ENCODE data around the gene HERC4. TPM values are rescaled to one million over a fixed set of nuclear protein-coding genes. Genes with fewer than 3 reads are reported as not detected.
A peak's percentile ranks its signal among the peaks of the same experiment; 100 is the strongest.

HERC4 gene
- total RNA-seq, 2 experiments from 2014 or later, result 39.5 to 50.8 TPM

DNA sequence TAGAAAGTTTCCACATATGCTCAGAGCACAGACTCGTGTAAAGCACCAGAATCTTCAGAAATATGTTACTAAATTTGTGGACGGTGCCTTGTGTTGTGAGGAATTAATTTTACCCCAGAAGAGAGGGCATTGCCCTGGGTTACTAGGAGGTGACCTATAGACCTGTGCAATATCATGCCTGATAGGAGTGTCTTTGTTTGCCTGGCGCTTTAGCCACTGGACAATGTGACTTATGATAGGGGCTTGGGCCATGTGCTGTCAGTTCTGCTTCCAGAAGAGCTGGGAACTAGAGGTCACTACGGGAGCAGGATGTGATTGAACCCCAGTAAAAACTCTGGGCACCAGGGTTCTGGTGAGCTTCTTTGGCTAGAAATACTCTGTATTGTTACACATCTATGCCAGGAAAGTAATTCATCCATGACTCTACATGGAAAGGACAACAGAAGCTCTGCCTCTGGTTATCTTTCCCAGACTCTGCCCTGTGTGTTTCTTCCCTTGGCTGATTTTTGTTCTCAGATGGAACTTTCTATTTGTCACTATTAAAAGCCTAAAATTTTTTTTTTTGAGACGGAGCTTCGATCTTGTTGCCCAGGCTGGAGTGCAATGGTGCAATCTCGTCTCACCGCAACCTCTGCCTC, 115.1 kb downstream of the HERC4 start:
- no peak for ATAC-seq
- Mint-ChIP-seq H3K9me3 (ENCODE audit: low read depth) (no peaks in the 10 kb centered on the region), H3K4me1 (no peaks in the 10 kb centered on the region), H3K4me3 (no peak overlapping the region), H3K27ac (no peak overlapping the region), H3K27me3 (no peaks in the 10 kb centered on the region), H3K36me3 (ENCODE audit: low read depth) (peaks cover 17% of the 10 kb centered on the region)
- intact Hi-C loops (cut with DNase I, micrococcal nuclease), result no loop called here
- POLR2A ChIA-PET, result interaction anchor here (0.6 kb wide), 1 partner anchor 388 kb away, joined by 3 read pairs; no protein-coding TSS in a partner anchor
- no peak for DNase-seq
- CTCF ChIA-PET, result interaction anchor here (0.5 to 1.7 kb wide), 2 partner anchors 196 to 591 kb away, joined by 5 to 7 read pairs; no protein-coding TSS in a partner anchor

- CTCF ChIA-PET, result no interaction called here
- Mint-ChIP-seq H3K4me1 (no peaks in the 10 kb centered on the region), H3K27ac (no peak overlapping the region), H3K27me3 (no peaks in the 10 kb centered on the region), H3K9me3 (ENCODE audit: low read depth) (no peaks in the 10 kb centered on the region), H3K36me3 (ENCODE audit: low read depth) (peaks cover 25% of the 10 kb centered on the region), H3K4me3 (no peak overlapping the region)
- ATAC-seq (no peak), DNase-seq (no peak)
- intact Hi-C loops (cut with DNase I, micrococcal nuclease), result no loop called here
- POLR2A ChIA-PET, result no interaction called here
These were observed 119.5 kb downstream of the HERC4 start for GRCh38 chr10:67955614-67956013.

DNA sequence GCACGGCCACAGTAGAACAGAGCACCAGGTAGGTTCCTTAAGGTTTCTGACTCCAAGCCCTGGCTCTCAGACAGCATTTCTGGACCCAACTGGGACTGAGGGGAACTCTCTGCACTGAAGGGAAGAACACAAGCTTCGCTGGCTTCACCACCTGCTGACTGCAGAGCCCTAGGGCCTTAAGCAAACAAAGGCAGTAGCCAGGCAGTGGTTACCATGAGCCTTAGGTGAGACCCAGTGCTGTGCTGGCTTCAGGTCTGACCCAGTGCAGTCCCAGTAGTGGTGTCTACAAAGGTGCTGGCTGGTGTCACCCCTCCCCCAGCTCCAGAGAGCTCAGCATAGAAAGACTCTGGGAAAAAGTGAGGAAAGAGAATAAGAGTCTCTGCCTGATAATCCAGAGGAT, 131.2 kb downstream of the HERC4 start:
- intact Hi-C loops (cut with DNase I, micrococcal nuclease), result no loop called here
- ChIA-PET CTCF (no interaction called here), POLR2A (no interaction called here)
- peaks cover 40% of the 10 kb centered on the region for H3K36me3 Mint-ChIP-seq (ENCODE audit: low read depth)
- H3K27ac Mint-ChIP-seq, result no peak overlapping the region
- no peak for ATAC-seq
- no peaks in the 10 kb centered on the region for H3K9me3 Mint-ChIP-seq (ENCODE audit: low read depth)
- DNase-seq, result no peak
- no peak overlapping the region for H3K4me3 Mint-ChIP-seq
- no peaks in the 10 kb centered on the region for H3K27me3 Mint-ChIP-seq
- no peaks in the 10 kb centered on the region for H3K4me1 Mint-ChIP-seq

DNA sequence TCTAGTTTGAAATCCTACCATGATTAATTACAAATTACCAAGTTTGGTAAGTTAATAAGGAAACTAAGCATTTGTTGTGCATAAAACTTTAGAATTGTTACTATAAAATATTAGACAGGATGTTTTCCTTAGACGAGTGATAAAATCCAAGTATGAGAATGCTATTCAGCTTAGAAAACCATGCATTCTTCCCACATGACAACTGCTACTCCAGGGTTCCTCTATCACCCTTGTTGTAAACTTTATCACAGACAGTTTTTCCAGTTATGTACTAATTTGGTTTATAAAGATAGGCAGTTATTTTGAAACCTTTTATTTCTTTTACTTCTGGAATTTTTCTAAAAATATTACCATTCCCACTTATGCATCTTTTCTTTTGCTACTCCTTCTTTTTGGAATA, 138.7 kb downstream of the HERC4 start:
- H3K36me3 Mint-ChIP-seq (ENCODE audit: low read depth), result peaks cover 19% of the 10 kb centered on the region
- CTCF ChIA-PET, result interaction anchor here (0.6 to 1.3 kb wide), 3 partner anchors 8 to 59 kb away, joined by 3 to 4 read pairs (median 3); no protein-coding TSS in a partner anchor
- intact Hi-C loops (cut with DNase I, micrococcal nuclease), result no loop called here
- ATAC-seq (no peak), DNase-seq (no peak)
- POLR2A ChIA-PET, result no interaction called here
- no peaks in the 10 kb centered on the region for H3K27me3 Mint-ChIP-seq
- H3K27ac Mint-ChIP-seq, result no peak overlapping the region
- no peak overlapping the region for H3K4me3 Mint-ChIP-seq
- no peaks in the 10 kb centered on the region for H3K4me1 Mint-ChIP-seq
- no peaks in the 10 kb centered on the region for H3K9me3 Mint-ChIP-seq (ENCODE audit: low read depth)

DNA sequence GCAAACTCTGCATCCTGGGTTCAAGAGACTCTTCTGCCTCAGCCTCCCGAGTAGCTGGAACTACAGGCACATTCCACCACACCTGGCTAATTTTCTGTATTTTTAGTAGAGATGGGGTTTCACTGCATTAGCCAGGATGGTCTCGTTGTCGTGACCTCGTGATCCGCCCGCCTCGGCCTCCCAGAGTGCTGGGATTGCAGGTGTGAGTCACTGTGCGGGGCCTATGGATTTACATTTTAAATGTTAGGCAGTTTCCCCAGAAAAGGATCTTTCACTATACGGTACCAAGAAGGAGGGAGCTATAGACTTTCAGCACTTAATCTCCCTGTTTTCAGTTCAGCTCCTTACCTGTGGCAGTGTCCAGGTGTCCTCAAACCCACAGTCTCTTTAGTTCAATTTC, 139.9 kb downstream of the HERC4 start:
- Mint-ChIP-seq H3K27ac (no peak overlapping the region), H3K27me3 (no peaks in the 10 kb centered on the region), H3K36me3 (ENCODE audit: low read depth) (peaks cover 20% of the 10 kb centered on the region), H3K4me1 (no peaks in the 10 kb centered on the region), H3K4me3 (no peak overlapping the region), H3K9me3 (ENCODE audit: low read depth) (no peaks in the 10 kb centered on the region)
- POLR2A ChIA-PET, result no interaction called here
- DNase-seq (no peak), ATAC-seq (no peak)
- CTCF ChIA-PET, result interaction anchor here (0.7 to 1.3 kb wide), 4 partner anchors 23 to 220 kb away, joined by 3 to 4 read pairs (median 3); no protein-coding TSS in a partner anchor
- intact Hi-C loops (cut with DNase I, micrococcal nuclease), result no loop called here

DNA sequence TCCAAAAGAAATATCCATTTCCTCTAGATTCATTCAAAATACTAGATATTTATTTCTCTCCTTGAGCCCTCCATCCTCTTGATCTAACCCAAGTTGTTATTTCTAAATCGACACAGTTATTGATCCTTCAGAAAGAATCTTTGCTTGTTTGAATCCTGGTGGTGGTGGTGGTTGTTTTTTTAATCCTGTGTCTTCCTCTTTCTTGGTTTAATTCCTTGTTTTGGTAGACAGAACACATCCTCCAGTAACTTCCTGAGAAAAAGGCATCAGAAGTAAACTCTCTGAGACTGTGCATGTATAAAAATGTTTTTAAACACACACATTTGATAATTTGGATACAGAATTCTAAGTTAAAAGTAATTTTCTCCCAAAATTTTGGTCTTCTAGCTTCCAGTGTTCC, 140.7 kb downstream of the HERC4 start:
- peak overlapping the region; percentile 37 for H3K27ac Mint-ChIP-seq
- no peaks in the 10 kb centered on the region for H3K27me3 Mint-ChIP-seq
- H3K9me3 Mint-ChIP-seq (ENCODE audit: low read depth), result no peaks in the 10 kb centered on the region
- ATAC-seq (no peak), DNase-seq (no peak)
- ChIA-PET CTCF (interaction anchor here (0.9 to 1.0 kb wide), 2 partner anchors 12 to 55 kb away, joined by 3 to 6 read pairs; no protein-coding TSS in a partner anchor), POLR2A (no interaction called here)
- H3K4me1 Mint-ChIP-seq, result no peaks in the 10 kb centered on the region
- peaks cover 20% of the 10 kb centered on the region for H3K36me3 Mint-ChIP-seq (ENCODE audit: low read depth)
- no peak overlapping the region for H3K4me3 Mint-ChIP-seq
- intact Hi-C loops (cut with DNase I, micrococcal nuclease), result no loop called here

DNA sequence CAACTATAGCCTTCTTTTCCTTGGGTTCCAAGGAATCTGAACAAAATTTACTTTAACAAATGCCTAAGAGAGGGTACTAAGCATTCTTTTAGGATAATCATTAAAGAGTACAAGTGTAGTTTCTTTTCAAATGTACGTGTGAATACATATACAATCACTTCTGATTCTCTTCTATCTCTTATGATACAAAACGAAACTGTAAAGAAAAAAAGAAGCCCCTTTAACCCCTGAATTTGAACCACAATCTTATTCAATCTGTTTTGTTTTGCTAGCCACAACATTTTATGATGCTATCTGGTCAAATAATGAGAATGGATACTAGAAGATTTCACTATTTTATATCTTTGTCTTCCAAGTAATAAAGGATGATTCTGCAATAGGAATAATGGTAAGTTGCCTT, 141.9 kb downstream of the HERC4 start:
- Mint-ChIP-seq H3K4me3 (no peak overlapping the region), H3K27me3 (no peaks in the 10 kb centered on the region), H3K36me3 (ENCODE audit: low read depth) (peaks cover 20% of the 10 kb centered on the region), H3K4me1 (no peaks in the 10 kb centered on the region), H3K9me3 (ENCODE audit: low read depth) (no peaks in the 10 kb centered on the region), H3K27ac (no peak overlapping the region)
- DNase-seq (no peak), ATAC-seq (no peak)
- intact Hi-C loops (cut with DNase I, micrococcal nuclease), result no loop called here
- CTCF ChIA-PET, result interaction anchor here (1.5 kb wide), 1 partner anchor 9 kb away, joined by 3 read pairs; no protein-coding TSS in a partner anchor
- POLR2A ChIA-PET, result no interaction called here

- no peaks in the 10 kb centered on the region for H3K4me1 Mint-ChIP-seq
- no peaks in the 10 kb centered on the region for H3K9me3 Mint-ChIP-seq (ENCODE audit: low read depth)
- no peak overlapping the region for H3K4me3 Mint-ChIP-seq
- intact Hi-C loops (cut with DNase I, micrococcal nuclease), result no loop called here
- ATAC-seq (no peak), DNase-seq (no peak)
- ChIA-PET CTCF (no interaction called here), POLR2A (no interaction called here)
- peaks cover 14% of the 10 kb centered on the region for H3K36me3 Mint-ChIP-seq (ENCODE audit: low read depth)
- no peaks in the 10 kb centered on the region for H3K27me3 Mint-ChIP-seq
- peak overlapping the region; percentile 35 for H3K27ac Mint-ChIP-seq
These were observed 148.1 kb downstream of the HERC4 start for GRCh38 chr10:67926951-67927350.

GRCh38 chr10:67925449-67926005, 149.6 kb downstream of the HERC4 start:
- DNase-seq (no peak), ATAC-seq (no peak)
- Mint-ChIP-seq H3K4me1 (no peaks in the 10 kb centered on the region), H3K9me3 (ENCODE audit: low read depth) (no peaks in the 10 kb centered on the region), H3K27me3 (no peaks in the 10 kb centered on the region), H3K36me3 (ENCODE audit: low read depth) (peaks cover 15% of the 10 kb centered on the region), H3K4me3 (no peak overlapping the region), H3K27ac (no peak overlapping the region)
- ChIA-PET CTCF (no interaction called here), POLR2A (no interaction called here)
- intact Hi-C loops (cut with DNase I, micrococcal nuclease), result no loop called here

GRCh38 chr10:67924136-67924535, 150.9 kb downstream of the HERC4 start:
- no peak for DNase-seq
- Mint-ChIP-seq H3K9me3 (ENCODE audit: low read depth) (no peaks in the 10 kb centered on the region), H3K36me3 (ENCODE audit: low read depth) (peaks cover 14% of the 10 kb centered on the region), H3K4me1 (no peaks in the 10 kb centered on the region), H3K27ac (no peak overlapping the region), H3K4me3 (no peak overlapping the region), H3K27me3 (no peaks in the 10 kb centered on the region)
- no peak for ATAC-seq
- POLR2A ChIA-PET, result no interaction called here
- intact Hi-C loops (cut with DNase I, micrococcal nuclease), result no loop called here
- CTCF ChIA-PET, result interaction anchor here (1.5 kb wide), 1 partner anchor 9 kb away, joined by 3 read pairs; no protein-coding TSS in a partner anchor

DNA sequence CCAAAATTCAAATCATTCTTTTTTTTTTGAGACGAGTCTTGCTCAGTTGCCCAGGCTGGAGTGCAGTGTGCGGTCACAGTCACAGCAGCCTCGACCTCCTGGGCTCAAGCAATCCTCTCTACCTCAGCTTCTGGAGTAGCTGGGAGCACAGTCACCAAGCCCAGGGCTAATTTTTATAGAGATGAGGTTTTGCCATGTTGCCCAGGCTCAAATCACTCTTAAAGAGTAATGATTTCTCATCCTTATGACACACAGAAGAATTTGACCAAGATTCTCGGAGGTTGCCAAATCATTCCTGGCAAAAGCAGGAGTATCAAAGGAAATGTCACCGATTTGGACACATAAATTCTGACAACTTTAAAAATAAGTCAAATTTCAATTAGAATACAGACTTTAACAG, 151.5 kb downstream of the HERC4 start:
- Mint-ChIP-seq H3K9me3 (ENCODE audit: low read depth) (no peaks in the 10 kb centered on the region), H3K36me3 (ENCODE audit: low read depth) (peaks cover 17% of the 10 kb centered on the region), H3K4me3 (no peak overlapping the region), H3K27me3 (no peaks in the 10 kb centered on the region), H3K4me1 (peaks cover under 1% of the 10 kb centered on the region), H3K27ac (no peak overlapping the region)
- intact Hi-C loops (cut with DNase I, micrococcal nuclease), result no loop called here
- ChIA-PET POLR2A (no interaction called here), CTCF (interaction anchor here (1.5 kb wide), 1 partner anchor 10 kb away, joined by 3 read pairs; no protein-coding TSS in a partner anchor)
- ATAC-seq (no peak), DNase-seq (no peak)

GRCh38 chr10:67921065-67921464, 154.0 kb downstream of the HERC4 start:
- H3K9me3 Mint-ChIP-seq (ENCODE audit: low read depth), result no peaks in the 10 kb centered on the region
- no peak overlapping the region for H3K4me3 Mint-ChIP-seq
- H3K36me3 Mint-ChIP-seq (ENCODE audit: low read depth), result peaks cover 18% of the 10 kb centered on the region
- peaks cover 10% of the 10 kb centered on the region for H3K4me1 Mint-ChIP-seq
- no peak for ATAC-seq
- ChIA-PET CTCF (interaction anchor here (0.7 kb wide), 1 partner anchor 66 kb away, joined by 3 read pairs; no protein-coding TSS in a partner anchor), POLR2A (no interaction called here)
- no peak overlapping the region for H3K27ac Mint-ChIP-seq
- H3K27me3 Mint-ChIP-seq, result no peaks in the 10 kb centered on the region
- DNase-seq, result no peak
- intact Hi-C loops (cut with DNase I, micrococcal nuclease), result no loop called here

Data from activated CD4-positive, alpha-beta T cell treated with anti-CD3 and anti-CD28 coated beads for 36 hours (primary cell).